Heart left ventricle (tissue), 13 donors: ENCODE results near the gene KDELR3.

Experiments
- CTCF ChIP-seq, 12 donors: fragments of 200-600 bp; sonication (generic) in 4 of 12; IDR thresholded peaks; one replicate each; pipeline versions ENCODE4 v1.5.0 to v1.8.0; 2018 to 2022; ENCODE audit warnings: antibody characterized with exemption in 12 of 12, mild to moderate bottlenecking in 5 of 12
- POLR2A ChIP-seq, 2 donors: fragments of 450-650 bp; IDR thresholded peaks; one replicate each; pipeline ENCODE4 v1.6.1; 2017; ENCODE audit warnings: antibody characterized with exemption in 2 of 2, mild to moderate bottlenecking in 2 of 2, moderate library complexity in 2 of 2
- donor health status: ischemic (EF 13 %, LVEDD 7.1; RV severe dilation, severe dysfunction).
- donor health status: DM: no; HTN: yes; CAD: no.
- donor health status: DM: no; HTN: no; CAD: no.
- donor health status: ischemic (EF 25% LVEDD 6.9; RV normal size, moderate dysfunction).
- donor health status: ischemic (EF 25% LVEDD 5.7; RV mildly dilated, moderate dysfunction).
- donor health status: ischemic (EF 35%, LVEDD 5.7; RV mildly dilated, moderate dysfunction).
- donor health status: nonischemic (EF 11% LVEDD 7.7; RV severe dilation, severe dysfunction).
- donor health status: DM: yes; HTN: yes; CAD: no.
- donor health status: PGD.
- donor health status: ischemic (EF 29% LVEDD 5.4; RV normal size, mild dysfunction).
- donor health status: nonischemic (EF 23%, LVEDD 6.1; RV moderate dilation, normal function).

DNA sequence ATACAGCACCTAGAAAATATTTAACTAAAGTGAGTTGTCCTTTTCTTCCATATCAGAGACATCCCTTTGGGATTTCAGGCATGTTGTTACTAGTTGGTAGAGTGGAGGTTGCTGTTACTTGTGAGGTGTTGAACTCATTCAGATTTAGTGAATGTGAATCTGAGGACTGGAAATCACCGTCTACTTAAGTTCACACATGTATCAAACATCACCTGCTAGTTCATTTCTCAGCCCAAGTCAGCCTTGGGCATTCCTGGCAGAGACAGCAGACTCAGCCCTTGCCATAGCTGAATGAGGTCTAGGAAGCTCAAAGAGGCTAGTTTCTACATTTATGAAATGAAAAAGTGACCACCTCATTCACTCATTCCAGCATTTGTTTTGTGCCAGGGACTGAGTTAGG lies 9.7 kb downstream of the KDELR3 start:
- TF ChIP-seq CTCF (IDR thresholded peaks at IDR 0.05): no peak
- TF ChIP-seq POLR2A (IDR thresholded peaks at IDR 0.05): no peak
